A549 treated with CORT108297 at 1 μM for 4 hours (cell line): ENCODE results near the gene AMIGO1. TPM values are rescaled to one million over a fixed set of nuclear protein-coding genes. Genes with fewer than 3 reads are reported as not detected.

Source experiments
- total RNA-seq: library from RNA; stranded (reverse); fragments of 200-300 nt; extraction: Qiagen RNA extraction; gene quantifications from 5 replicates; pipeline ENCODE4 v1.2.3, GENCODE V29; 2022

Gene AMIGO1, protein sequence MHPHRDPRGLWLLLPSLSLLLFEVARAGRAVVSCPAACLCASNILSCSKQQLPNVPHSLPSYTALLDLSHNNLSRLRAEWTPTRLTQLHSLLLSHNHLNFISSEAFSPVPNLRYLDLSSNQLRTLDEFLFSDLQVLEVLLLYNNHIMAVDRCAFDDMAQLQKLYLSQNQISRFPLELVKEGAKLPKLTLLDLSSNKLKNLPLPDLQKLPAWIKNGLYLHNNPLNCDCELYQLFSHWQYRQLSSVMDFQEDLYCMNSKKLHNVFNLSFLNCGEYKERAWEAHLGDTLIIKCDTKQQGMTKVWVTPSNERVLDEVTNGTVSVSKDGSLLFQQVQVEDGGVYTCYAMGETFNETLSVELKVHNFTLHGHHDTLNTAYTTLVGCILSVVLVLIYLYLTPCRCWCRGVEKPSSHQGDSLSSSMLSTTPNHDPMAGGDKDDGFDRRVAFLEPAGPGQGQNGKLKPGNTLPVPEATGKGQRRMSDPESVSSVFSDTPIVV
- 0.84 to 1.3 TPM (median 1.2 TPM) in 5 replicates for total RNA-seq

GRCh38 chr1:109509176-109510134 lies at the start of gene AMIGO1:
Gene AMIGO1, minus strand, starts transcription at chr1:109509727. Its CDS starts 815 bp downstream, at chr1:109508912.

GRCh38 chr1:109548321-109549267 lies 39.1 kb upstream of the AMIGO1 start, which contains the start of gene GNAI3:
Gene GNAI3, plus strand, starts transcription at chr1:109548615. Its CDS starts 106 bp downstream, at chr1:109548721.

DNA sequence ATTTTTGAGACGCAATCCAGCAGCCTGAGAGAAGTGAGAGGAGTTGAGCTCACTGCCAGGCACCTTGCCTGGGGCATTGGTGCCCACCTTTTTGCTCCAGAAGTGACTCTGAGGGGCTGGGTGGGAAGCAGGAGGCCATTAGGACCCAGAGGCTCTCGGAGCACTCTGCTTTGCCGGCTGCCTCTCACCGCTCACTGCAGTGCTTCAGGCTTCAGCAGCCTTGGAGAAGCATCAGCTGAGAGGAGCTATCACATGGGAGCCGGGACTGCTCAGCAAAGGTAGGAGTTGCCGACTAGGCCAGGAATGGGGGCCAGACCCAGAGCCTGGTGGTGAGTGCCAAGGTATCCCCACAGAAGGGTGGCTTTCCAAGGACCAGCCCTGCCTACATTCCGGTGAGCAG lies 30.1 kb upstream of the AMIGO1 start, which contains the start of gene GPR61:
TSS of gene GPR61 (plus strand) at position 197 of the 400 bp plus-strand sequence. CDS start 3,151 bp downstream, outside the sequence.

DNA sequence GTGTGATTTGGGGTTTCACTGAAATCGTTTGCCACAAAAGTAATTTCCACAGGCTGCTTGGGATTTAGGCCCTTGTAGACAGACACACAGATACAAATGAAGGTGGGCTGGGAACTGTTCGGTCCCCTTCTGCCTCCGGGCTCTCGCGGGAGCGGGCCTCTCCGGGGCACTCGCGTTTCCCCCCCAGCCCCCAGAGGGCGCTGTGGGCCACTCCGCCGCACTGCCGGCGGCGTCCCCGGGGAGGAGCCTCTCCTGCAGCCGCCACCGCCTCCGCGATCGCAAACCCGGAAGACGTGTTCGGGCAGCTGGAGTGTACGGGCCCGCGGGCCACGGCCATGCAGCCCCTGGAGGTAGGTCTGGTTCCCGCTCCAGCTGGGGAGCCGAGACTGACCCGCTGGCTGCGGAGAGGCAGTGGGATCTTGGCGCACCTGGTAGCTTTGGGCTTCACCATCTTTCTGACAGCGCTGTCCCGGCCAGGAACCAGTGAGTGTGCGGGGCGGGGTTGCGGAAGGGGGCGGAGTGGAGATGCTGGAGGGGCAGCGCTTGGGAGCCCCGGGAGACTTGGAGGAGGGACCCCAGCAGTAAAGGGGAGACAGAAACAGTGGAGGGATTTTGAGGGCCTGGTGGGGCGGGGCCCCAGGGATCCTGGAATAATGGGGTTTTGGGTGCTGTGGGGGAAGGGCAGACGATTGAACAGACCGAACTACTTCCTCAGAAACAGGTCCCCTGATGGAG lies 15.6 kb downstream of the AMIGO1 start, which contains the start of gene CYB561D1:
TSS of gene CYB561D1 (plus strand) at position 290 of the 735 bp plus-strand sequence. CDS start at position 336, 46 bp downstream.

DNA sequence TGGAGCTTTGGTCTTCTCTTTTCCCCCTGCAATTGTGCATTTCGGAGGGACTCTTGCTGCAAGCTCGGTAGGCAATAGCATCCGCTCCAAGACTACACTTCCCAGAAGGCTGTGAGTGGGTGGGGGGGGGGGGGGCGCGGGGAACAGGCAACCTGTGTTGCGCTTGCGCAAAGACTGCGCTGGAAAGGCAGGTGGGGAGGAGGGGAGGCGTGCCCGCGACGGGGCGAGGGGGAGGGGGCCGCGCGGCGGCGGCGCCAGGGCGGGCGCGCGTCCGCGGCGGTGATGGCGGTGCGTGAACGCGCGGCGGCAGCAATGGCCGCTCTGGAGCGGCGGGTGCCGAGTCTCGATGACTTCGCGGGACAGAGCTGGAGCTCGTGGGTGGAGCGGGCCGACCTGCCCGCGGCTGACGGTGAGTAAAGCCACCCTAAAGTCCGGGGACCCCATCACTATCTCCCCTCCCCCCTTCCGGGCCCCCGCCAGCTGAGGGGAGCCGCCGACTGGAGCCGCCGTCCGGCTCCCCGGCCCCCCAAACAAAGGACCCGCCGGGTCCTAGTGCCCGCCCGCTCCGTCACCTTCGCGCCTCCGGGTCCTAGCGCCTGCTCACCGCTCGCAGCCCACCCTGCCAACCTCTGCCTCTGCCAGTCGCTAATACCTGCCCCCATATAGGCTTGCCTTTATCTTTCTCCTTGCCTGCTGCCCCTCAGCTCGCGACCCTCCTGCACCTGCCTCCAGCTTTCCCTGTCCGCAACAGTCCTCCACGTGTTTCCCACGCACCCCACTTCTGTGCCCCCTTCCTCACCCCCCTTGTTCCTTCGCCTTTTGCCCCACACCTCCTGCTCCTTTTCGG lies 25.6 kb downstream of the AMIGO1 start, which contains the start of gene ATXN7L2:
TSS of gene ATXN7L2 (plus strand) at position 234 of the 847 bp plus-strand sequence. CDS start at position 283, 49 bp downstream.

GRCh38 chr1:109466452-109467300 lies 42.9 kb downstream of the AMIGO1 start, which contains the start of gene SYPL2:
Gene SYPL2, plus strand, starts transcription at chr1:109466546. Its CDS starts 298 bp downstream, at chr1:109466844.

Other genes starting within 250 kb of the AMIGO1 start
- 18.1 to 27.7 TPM (median 25.9 TPM) in 5 replicates for gene PSRC1, start 226.6 kb downstream of the AMIGO1 start, total RNA-seq
- gene MYBPHL, start 202.7 kb downstream of the AMIGO1 start, total RNA-seq = 0.37 TPM in 1 of 5 replicates, not detected in the others
- 3.1 to 4.5 TPM (median 3.3 TPM) in 5 replicates for gene SORT1, start 111.8 kb downstream of the AMIGO1 start, total RNA-seq
- gene PSMA5, start 83.3 kb downstream of the AMIGO1 start, total RNA-seq = 101 to 118 TPM (median 107 TPM) in 5 replicates
- gene SYPL2, start 43.2 kb downstream of the AMIGO1 start, total RNA-seq = 0.09 to 0.23 TPM (median 0.14 TPM) in 5 replicates
- gene ATXN7L2, start 25.8 kb downstream of the AMIGO1 start, total RNA-seq = 1.8 to 3.4 TPM (median 2.3 TPM) in 5 replicates
- 3.8 to 5.8 TPM (median 4.6 TPM) in 5 replicates for gene CYB561D1, start 15.6 kb downstream of the AMIGO1 start, total RNA-seq
- gene GPR61, start 30.1 kb upstream of the AMIGO1 start, total RNA-seq = not detected in 5 replicates
- gene GNAI3, start 38.9 kb upstream of the AMIGO1 start, total RNA-seq = 4.5 to 5.8 TPM (median 5.0 TPM) in 5 replicates
- gene GNAT2, start 109.9 kb upstream of the AMIGO1 start, total RNA-seq = 0.09 TPM in 1 of 5 replicates, not detected in the others
- gene AMPD2, start 110.1 kb upstream of the AMIGO1 start, total RNA-seq = 23.5 to 31.8 TPM (median 26.6 TPM) in 5 replicates
- 8.7 to 10.2 TPM (median 9.7 TPM) in 5 replicates for gene GSTM4, start 146.4 kb upstream of the AMIGO1 start, total RNA-seq
- gene GSTM2, start 158.3 kb upstream of the AMIGO1 start, total RNA-seq = 3.6 to 4.3 TPM (median 3.7 TPM) in 5 replicates
- not detected in 5 replicates for gene GSTM1, start 178.1 kb upstream of the AMIGO1 start, total RNA-seq
- not detected in 5 replicates for gene GSTM5, start 202.5 kb upstream of the AMIGO1 start, total RNA-seq
- 20.8 to 28.3 TPM (median 24.3 TPM) in 5 replicates for gene GSTM3, start 231.3 kb upstream of the AMIGO1 start, total RNA-seq